ENCODE data around the gene USF2.

USF2 gene

GRCh38 chr19:35223084-35223790 is 45.5 kb upstream of the USF2 start:
- TF ChIP-seq CTCF (IDR thresholded peaks at IDR 0.05; ENCODE audit: low read depth, low read length, missing control alignments): no peak
- Histone ChIP-seq H3K36me3 (replicated peaks) (no peaks in the 10 kb centered on the region), H3K4me3 (ENCODE audit: low read depth, low read length) (no peak overlapping the region), H3K27me3 (replicated peaks) (no peaks in the 10 kb centered on the region), H3K27ac (no peak overlapping the region)
- DNase-seq: no peak
- in situ Hi-C loops (cut with HindIII; ENCODE audit: low pct_ligation_motif_present, low sequenced_read_pairs): no loop called here

DNA sequence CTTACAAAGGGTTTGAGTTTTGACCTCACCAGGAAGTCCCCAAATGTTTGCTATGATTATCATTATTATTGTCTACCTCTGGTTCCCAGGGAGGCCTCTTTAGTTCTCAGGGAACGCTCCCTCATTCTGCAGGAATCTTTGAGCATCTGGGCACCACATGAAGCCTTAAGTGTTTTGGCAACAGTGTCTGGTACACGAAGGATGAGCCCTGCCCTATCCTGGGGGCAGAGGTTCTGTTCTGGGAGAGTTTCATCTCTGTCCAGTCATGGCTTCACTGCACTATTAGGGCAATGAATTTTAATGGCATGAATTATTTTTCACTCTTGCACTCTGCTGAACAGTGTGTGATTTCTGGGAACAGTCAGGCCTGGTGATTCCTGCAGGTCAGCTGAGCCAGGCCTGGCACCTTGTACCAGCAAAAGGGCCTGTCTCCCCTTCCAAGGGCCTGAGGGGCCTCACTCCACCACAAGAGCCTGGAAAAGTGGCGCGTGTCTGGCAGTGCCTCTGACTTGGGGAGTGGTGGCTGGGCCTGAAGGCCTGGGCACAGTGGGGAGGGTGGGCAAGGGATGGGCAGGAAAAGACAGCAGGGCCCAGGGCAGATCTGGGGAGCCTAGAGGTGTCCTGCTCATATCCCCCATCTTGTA is 44.8 kb upstream of the USF2 start:
- no peaks in the 10 kb centered on the region for H3K27me3 ChIP-seq (replicated peaks)
- DNase-seq: no peak
- H3K27ac ChIP-seq: no peak overlapping the region
- in situ Hi-C loops (cut with HindIII; ENCODE audit: low pct_ligation_motif_present, low sequenced_read_pairs): no loop called here
- no peaks in the 10 kb centered on the region for H3K36me3 ChIP-seq (replicated peaks)
- TF ChIP-seq CTCF (IDR thresholded peaks at IDR 0.05; ENCODE audit: low read depth, low read length, missing control alignments): no peak
- no peak overlapping the region for H3K4me3 ChIP-seq (ENCODE audit: low read depth, low read length)

DNA sequence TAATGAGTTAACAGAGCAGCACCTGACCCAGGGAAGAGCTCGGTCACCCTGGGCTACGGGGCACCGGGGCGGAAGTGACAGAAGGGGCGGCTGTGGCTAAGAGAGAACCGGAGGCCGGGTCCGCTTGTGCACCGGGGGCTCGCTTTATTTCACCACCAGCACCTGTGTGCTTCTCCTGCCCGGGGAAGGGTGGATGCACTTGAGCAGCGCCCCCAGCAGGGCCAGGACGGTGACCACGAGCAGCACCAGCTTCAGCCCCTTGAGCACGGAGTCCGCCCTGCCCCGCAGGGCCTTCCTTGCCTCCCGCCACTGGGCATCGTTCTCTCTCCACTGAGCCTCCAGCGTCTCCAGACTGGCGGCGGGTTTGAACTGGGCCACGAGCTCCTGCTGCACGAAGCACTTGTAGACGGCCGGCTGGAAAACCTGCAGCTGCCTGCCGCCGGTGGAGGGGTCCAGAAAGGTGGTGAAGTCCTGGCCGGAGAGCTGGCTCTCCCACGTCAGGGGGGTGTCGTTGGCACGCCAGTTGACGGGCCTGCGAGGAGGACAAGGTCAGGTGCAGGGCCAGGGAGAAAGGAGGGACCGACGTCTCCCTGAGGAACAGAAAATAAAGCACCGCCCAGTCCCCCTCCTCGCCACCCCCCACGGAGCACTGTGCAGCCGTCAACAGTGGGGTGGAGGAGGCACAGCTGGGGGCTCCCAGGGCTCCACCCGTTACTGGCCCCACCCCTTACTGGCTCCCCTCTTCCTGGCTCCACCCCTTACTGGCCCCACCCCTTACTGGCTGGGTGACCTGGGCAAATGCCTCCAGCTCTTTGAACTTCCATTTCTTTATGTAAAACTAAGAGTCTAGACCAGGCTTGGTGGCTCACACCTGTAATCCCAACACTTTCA is 43.8 kb upstream of the USF2 start:
- DNase-seq: no peak
- H3K27me3 ChIP-seq (replicated peaks): no peaks in the 10 kb centered on the region
- H3K27ac ChIP-seq: no peak overlapping the region
- in situ Hi-C loops (cut with HindIII; ENCODE audit: low pct_ligation_motif_present, low sequenced_read_pairs): no loop called here
- no peak for TF ChIP-seq CTCF (IDR thresholded peaks at IDR 0.05; ENCODE audit: low read depth, low read length, missing control alignments)
- H3K36me3 ChIP-seq (replicated peaks): no peaks in the 10 kb centered on the region
- no peak overlapping the region for H3K4me3 ChIP-seq (ENCODE audit: low read depth, low read length)

GRCh38 chr19:35225951-35226350 is 42.8 kb upstream of the USF2 start:
- no peak for TF ChIP-seq CTCF (IDR thresholded peaks at IDR 0.05; ENCODE audit: low read depth, low read length, missing control alignments)
- no peak overlapping the region for H3K27ac ChIP-seq
- no peaks in the 10 kb centered on the region for H3K27me3 ChIP-seq (replicated peaks)
- no peak overlapping the region for H3K4me3 ChIP-seq (ENCODE audit: low read depth, low read length)
- DNase-seq: no peak
- H3K36me3 ChIP-seq (replicated peaks): no peaks in the 10 kb centered on the region
- in situ Hi-C loops (cut with HindIII; ENCODE audit: low pct_ligation_motif_present, low sequenced_read_pairs): no loop called here

DNA sequence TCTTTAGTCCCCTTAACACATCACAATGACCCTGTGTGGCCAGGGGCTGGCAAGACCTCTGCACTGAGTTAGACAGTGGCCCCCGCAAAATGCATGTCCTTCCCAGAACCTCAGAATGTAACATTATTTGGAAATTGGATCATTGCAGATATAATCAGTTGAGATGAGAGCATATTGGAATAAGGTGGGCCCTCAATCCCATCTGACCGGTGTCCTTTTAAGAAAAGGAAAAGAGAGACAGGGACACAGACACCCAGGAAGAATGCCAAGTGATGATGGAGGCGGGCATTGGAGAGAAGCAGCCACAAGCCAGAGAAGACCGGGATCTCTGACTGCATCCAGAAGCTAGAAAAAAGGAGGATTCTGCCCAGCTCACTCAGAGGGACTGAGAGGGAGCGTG is 42.0 kb upstream of the USF2 start:
- H3K4me3 ChIP-seq (ENCODE audit: low read depth, low read length): no peak overlapping the region
- no peaks in the 10 kb centered on the region for H3K27me3 ChIP-seq (replicated peaks)
- DNase-seq: no peak
- H3K36me3 ChIP-seq (replicated peaks): no peaks in the 10 kb centered on the region
- in situ Hi-C loops (cut with HindIII; ENCODE audit: low pct_ligation_motif_present, low sequenced_read_pairs): no loop called here
- H3K27ac ChIP-seq: no peak overlapping the region
- TF ChIP-seq CTCF (IDR thresholded peaks at IDR 0.05; ENCODE audit: low read depth, low read length, missing control alignments): no peak

All from brain microvascular endothelial cell (primary cell).